HG02840 (cell line): ENCODE measurements around the gene MBD2.

Experiments
- ATAC-seq: cut with Tn5 transposase; IDR thresholded peaks from one replicate; pipeline ENCODE4 v1.9.1; 2021; ENCODE audit warnings: mild to moderate bottlenecking, moderate library complexity, moderate number of reproducible peaks; ENCODE audit not compliant: unreplicated experiment, low FRiP score

MBD2 gene

DNA sequence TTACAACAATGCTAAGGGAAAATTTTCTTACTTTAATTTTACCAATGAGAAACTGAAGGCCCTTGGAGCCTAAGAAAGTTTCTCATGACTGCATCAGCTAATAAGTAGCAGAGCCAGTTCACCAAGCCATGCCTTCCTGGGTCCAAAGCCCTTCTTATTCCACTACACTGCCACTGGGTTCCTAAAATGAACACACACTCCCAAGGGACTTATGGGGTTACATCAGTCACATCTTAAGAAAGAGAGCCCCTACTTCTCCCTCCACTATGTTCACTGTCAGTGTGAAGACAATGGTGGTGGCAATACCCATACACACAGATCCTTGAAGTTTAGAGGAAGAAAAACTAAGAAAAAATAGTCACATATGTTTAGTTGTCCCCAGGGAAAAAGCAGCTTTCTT lies 20.6 kb downstream of the MBD2 start:
- ATAC-seq: peak; percentile 55

DNA sequence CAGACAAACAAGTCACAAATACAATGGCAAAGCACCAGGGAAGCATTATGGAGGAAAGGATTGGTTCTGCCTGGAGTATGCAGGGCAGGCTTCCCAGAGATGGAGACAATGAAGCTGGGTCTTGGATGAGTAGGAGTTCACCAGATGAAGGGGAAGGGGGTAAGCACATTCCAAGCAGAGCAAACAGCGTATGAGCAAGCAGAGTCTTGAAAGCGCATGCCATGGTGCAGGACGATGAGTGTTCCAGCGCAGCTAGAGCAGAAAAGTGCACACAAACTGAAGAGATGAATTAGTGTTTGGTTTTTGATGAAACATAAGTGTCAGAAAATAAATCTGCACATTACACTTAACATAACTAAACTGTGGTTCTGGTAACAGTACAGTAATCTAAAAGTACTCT lies 21.6 kb downstream of the MBD2 start:
- no peak for ATAC-seq

GRCh38 chr18:54197747-54198411 lies 26.6 kb downstream of the MBD2 start:
- no peak for ATAC-seq

- ATAC-seq: no peak
These were observed 30.7 kb downstream of the MBD2 start for GRCh38 chr18:54193786-54194185.

DNA sequence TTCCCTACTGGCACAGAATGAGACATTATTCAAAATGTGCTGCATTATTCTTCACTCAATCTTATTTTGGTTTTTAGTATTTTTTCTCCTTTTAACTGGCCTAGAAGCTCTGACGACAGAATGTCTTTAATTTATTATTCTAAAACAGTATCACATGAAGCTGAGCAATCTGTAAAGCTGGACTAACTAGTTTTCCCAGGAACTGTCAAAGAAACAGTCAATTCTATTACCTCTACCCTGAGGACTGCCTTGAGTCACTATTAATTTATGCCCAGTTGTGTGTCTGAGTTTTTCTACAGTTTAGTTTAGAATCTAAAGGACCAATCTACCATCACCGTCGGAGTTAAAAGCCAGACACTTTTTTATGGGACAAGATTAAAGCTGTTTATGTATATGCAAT lies 31.6 kb downstream of the MBD2 start:
- ATAC-seq: no peak

- ATAC-seq: no peak
These were observed 32.1 kb downstream of the MBD2 start for GRCh38 chr18:54192415-54192814.

DNA sequence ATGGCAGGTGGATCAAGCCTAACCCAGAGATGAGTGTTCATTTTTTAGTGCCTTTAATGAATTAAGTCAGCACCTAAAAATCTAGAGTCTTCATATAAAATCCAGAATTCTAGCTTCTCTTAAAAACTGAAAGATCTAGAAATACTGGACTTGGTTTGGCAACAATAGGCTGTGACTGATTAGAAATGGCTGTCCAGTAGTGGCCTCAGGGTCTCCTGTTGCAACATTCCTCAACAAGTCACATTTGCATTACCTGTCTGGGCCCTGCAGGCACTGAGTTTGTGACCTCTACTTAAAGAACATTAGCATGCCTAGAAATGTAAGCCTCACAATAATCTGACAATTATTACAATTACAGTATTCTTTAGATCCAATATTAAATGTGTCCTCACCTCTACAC lies 33.1 kb downstream of the MBD2 start:
- no peak for ATAC-seq

- no peak for ATAC-seq
These were observed 37.1 kb downstream of the MBD2 start for GRCh38 chr18:54187372-54187771.

DNA sequence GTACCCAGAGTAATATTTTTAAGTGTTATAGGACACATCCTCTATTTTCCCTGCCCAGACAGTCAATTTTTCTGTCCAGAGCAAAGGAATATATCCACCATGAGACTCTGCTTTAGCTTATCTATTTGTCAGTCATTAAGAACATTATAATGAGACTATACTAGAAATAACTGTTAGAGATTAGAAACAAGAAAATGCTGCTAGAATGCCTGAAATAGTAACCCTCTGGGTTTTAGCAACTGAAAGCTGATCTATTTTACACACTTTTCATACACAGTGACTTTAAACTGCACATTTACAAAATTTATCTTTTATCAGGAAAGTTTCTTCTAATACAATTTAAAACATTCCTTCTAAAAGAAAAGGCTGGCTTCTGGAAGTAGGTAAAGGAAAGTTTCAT lies 39.6 kb downstream of the MBD2 start:
- ATAC-seq: no peak

- ATAC-seq: no peak
These were observed 41.1 kb downstream of the MBD2 start for GRCh38 chr18:54183390-54183789.

DNA sequence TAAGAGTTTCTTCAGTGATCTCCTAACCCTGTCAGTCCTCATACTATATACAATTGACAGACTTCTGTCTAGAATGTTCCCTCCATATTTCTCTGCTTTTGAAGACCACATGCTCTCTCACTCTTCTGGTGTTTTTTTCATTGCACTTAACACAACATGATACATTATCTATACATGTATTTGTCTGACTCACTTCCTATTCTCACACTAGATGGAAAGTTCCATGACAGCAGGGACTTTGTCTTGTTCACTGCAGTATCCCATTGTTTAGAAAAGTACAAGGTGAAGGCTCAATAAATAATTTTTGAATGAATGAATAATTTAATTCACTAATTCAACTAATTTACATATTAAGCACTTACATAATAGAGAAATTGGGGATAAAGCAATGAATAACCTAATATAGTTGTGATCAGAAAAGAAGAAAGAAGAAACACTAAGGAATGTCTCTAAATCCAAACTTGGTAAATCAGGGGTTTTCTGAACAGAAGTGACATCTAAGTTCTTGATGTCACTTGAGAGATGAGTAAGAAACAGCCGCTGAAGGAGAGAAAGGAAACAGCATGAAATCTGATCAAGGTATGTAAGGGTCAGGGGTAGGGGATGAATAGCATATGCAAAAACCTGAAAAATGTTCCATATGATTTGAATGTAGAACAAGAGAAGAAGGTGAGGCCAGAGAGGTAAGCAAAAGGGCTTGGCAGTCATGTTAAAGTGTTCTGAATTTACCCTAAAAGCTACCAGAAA lies 42.4 kb downstream of the MBD2 start:
- no peak for ATAC-seq

- ATAC-seq: no peak
These were observed 50.4 kb downstream of the MBD2 start for GRCh38 chr18:54173980-54174630.

DNA sequence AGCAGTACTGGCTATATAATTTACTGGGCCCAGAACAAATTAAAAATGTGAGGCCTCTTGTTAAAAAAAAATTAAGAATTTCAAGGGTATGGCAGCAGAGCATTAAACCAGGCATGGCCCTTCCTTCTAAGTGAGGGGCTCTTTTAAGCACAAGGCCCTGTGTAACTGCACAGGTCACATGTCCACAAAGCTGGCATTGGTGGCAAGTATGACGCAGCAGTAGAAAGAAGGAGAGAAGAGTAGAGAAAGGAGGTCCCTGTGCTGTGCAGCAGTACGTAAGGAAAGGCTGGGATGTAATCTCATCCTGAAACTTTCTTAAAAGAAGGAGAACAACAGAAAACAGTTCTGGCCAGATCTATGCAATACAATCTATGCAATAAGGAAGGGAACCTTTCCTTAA lies 51.2 kb downstream of the MBD2 start:
- no peak for ATAC-seq

DNA sequence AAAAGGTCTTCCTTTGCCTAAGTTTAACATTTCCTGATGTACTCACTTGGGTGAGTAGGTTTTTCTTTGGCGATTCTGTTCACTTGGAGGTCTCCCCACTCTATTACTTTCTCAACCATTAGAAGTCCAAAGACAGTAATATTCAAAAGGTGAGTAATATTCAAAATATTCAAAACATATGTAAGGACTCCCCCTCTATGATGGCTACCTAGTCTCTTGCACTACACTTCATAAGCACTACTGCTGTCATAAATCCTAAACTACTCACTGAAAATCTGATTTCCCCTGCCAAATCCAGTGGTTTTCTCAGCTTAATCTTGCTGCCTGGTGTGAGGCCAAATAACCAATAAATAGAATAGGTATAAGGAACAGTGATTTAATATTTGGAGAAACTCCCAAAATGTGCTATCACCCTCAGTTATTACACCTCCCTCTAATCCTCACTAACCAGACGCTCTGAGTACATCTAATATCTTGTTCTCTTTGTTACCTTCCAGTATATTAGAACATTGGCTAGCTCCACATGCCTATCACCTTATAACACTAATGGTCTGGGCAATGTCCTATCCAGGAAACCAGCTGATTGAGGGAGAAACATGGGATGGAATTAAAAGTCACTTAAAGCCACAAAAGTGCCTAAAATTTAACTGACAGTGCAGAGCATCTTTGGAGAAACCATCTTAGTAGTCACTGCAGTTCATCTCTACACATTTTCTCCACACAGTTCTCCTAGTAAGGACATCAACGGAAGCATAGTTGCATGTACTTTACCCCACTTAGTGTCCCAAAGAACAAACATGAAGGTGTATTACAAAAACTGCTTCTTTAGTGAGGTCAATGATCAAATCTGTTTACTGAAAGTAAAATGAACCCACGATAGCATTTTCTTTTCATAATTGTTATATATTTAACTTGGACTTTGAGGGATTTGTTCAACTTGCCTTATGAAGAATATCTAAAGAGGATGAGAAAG lies 54.8 kb downstream of the MBD2 start:
- no peak for ATAC-seq

DNA sequence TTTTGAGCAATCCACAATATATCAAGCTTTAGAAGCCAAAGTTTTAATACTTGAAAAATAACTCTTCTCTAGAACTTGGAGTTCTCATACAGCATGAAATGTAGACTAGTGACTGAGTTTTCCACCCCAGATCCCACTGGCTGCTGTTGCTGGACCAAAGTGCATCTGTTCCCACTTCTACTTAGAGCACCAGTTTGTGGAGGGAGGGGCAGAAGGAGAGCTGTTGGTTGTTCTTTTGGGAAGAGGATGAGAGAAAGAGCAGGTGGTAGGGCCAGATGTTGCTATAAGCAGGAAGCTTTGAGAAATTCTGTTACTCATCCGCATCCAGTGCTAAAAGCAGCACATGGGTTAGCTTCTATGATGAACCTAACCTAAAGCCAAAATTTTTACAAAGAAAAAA lies 59.0 kb downstream of the MBD2 start:
- ATAC-seq: no peak

- no peak for ATAC-seq
These were observed 61.0 kb downstream of the MBD2 start for GRCh38 chr18:54163453-54163852.

DNA sequence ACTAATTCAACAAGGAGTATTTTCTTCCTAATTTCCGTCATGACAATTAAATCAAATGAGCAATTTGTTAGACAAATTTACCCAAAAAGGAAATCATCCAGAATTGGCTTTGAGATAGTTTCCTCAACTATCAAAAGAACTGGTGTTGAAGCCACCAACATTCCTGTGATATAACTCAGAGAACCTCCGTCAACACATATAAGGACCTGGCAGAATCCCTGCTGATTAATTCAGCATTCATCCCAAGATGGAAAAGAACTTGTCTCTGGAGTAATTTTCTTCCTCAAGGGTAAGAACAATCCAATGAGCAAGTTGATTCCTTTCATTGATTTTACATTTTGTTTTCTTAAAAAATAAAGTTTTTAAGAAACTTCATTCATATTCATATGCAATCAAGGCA lies 62.0 kb downstream of the MBD2 start:
- ATAC-seq: no peak

DNA sequence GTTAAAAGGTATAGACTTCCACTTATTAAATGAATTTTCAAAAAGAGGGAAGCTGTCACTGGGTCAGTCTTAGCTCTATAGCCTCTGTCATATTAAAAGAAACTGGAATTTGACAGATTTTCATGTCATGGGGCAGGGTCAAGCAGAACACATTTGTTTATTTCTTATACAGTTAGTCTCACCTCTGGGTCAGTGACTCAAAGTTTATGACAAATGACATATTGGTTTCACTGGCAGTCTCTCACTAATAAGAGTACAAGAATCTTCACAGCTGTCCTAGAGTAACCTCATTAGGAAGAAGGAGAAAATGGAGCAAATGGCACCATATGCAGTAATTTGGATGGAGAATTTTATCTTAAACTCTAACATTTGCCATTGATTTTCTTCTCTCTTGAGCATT lies 63.2 kb downstream of the MBD2 start:
- ATAC-seq: no peak

DNA sequence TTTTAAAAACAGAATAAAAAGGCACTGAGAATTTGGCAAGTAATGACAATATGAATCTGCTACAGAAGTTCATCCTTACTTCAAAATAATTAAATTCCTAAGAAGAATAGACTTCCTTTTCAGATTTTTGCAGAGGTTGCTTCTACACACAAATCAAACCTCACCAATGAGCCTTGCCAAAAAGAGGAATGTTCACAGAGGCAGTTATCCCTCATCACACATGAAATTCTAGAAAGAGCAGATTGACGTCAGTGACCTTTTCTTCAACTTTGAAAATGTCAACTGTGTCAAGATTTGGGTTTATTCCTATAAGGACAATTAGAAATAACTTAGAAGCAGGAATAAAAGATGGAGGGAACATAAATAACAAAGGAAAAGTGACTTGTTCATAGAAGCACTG lies 64.6 kb downstream of the MBD2 start:
- no peak for ATAC-seq

GRCh38 chr18:54157646-54158385 lies 66.7 kb downstream of the MBD2 start:
- ATAC-seq: no peak
